Tibial artery (tissue), 4 donors: Measurements from ENCODE around the gene TMEM125.
A peak's percentile ranks its signal among the peaks of the same experiment; 100 is the strongest.

Experiments
- DNase-seq, 2 donors: peaks; one replicate each; pipeline ENCODE4 v3.0.0-alpha.2; 2019
- H3K27ac ChIP-seq, 2 donors: fragments of 200-600 bp; sonication (generic) in 1 of 2; 1 replicate in 1 of 2; 2 replicates in 1 of 2; pipeline ENCODE4 v1.5.1; 2018 to 2019; ENCODE audit warnings: mild to moderate bottlenecking in 1 of 2
- H3K27me3 ChIP-seq, 2 donors: fragments of 200-600 bp; sonication (generic) in 1 of 2; one replicate each; pipeline versions ENCODE4 v1.5.1 to v1.6.0; 2016 to 2019
- H3K36me3 ChIP-seq, 3 donors: fragments of 200-600 bp; sonication (generic) in 2 of 3; one replicate each; pipeline ENCODE4 v1.5.1; 2016 to 2019; ENCODE audit warnings: mild to moderate bottlenecking in 2 of 3
- H3K4me1 ChIP-seq, 4 donors: fragments of 200-600 bp; sonication (generic) in 2 of 4; 1 replicate in 3 of 4; 2 replicates in 1 of 4; pipeline ENCODE4 v1.5.1; 2016 to 2019
- H3K4me3 ChIP-seq, 2 donors: fragments of 200-600 bp; sonication (generic) in 1 of 2; 1 replicate in 1 of 2; 2 replicates in 1 of 2; pipeline ENCODE4 v1.5.1; 2018 to 2019; ENCODE audit warnings: mild to moderate bottlenecking in 2 of 2
- H3K9me3 ChIP-seq, 3 donors: fragments of 200-600 bp; sonication (generic) in 1 of 3; one replicate each; pipeline ENCODE4 v1.5.1; 2016 to 2019
- intact Hi-C: fragments of 100-400 bp; cut with DNase I; formaldehyde crosslinking; loops from one replicate; pipeline ENCODE4 v1.15.0; 2023; ENCODE audit warnings: low total_unique reads
- TF ChIP-seq, protein P1 (sequence below), 2 experiments: fragments of 200-600 bp in 1 of 2; fragments of 450-650 bp in 1 of 2; IDR thresholded peaks; one replicate each; pipeline ENCODE4 v1.5.1; 2017 to 2019; ENCODE audit warnings: antibody characterized with exemption in 2 of 2, mild to moderate bottlenecking in 1 of 2, moderate library complexity in 1 of 2

The TMEM125 gene

DNA sequence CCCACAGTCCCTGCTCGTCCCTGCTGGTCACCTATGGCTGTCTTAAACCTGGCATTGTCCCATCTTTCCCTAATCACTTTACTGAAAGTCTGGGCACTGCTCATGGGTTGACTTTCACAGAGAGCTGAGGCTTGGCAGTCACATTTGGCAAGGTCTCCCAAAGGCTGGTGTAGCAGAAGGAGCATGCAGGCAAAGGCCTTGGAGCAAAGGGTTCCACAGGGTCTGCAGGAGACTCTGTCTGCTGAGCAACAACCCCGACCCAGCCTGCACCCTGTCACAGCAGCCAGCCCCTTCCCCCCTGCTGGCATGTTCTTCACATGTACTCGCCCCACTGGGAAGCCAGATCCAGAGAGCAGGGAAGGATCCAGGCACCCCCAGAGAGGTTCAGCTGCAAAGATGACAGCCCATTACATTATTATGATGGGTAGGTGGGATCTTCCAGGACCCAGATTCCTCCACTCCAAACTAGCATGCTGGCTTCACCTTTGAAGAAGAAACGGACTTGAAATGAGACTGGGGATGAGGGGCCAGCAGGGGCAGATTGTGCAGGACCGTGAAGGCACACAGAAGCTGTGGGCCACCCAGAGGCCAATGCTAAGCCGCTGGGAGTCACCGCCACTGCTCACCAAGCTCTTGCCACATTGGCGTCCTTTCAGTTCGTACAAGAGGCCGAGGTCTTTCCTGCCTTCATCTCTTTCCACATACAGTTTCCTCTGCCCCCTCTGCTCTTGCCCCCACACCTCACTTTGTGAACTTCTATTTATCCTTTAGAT lies 14.2 kb upstream of the TMEM125 start:
- intact Hi-C loops, result no loop called here
- Histone ChIP-seq H3K36me3 (no peaks in the 10 kb centered on the region), H3K4me3 (no peak overlapping the region), H3K9me3 (no peaks in the 10 kb centered on the region), H3K4me1 (no peaks in the 10 kb centered on the region), H3K27me3 (no peaks in the 10 kb centered on the region), H3K27ac (no peak overlapping the region)
- TF ChIP-seq, protein P1, sequence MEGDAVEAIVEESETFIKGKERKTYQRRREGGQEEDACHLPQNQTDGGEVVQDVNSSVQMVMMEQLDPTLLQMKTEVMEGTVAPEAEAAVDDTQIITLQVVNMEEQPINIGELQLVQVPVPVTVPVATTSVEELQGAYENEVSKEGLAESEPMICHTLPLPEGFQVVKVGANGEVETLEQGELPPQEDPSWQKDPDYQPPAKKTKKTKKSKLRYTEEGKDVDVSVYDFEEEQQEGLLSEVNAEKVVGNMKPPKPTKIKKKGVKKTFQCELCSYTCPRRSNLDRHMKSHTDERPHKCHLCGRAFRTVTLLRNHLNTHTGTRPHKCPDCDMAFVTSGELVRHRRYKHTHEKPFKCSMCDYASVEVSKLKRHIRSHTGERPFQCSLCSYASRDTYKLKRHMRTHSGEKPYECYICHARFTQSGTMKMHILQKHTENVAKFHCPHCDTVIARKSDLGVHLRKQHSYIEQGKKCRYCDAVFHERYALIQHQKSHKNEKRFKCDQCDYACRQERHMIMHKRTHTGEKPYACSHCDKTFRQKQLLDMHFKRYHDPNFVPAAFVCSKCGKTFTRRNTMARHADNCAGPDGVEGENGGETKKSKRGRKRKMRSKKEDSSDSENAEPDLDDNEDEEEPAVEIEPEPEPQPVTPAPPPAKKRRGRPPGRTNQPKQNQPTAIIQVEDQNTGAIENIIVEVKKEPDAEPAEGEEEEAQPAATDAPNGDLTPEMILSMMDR (IDR thresholded peaks at IDR 0.05), result no peak
- DNase-seq, result peak in 1 of 2 donors; percentile 53

DNA sequence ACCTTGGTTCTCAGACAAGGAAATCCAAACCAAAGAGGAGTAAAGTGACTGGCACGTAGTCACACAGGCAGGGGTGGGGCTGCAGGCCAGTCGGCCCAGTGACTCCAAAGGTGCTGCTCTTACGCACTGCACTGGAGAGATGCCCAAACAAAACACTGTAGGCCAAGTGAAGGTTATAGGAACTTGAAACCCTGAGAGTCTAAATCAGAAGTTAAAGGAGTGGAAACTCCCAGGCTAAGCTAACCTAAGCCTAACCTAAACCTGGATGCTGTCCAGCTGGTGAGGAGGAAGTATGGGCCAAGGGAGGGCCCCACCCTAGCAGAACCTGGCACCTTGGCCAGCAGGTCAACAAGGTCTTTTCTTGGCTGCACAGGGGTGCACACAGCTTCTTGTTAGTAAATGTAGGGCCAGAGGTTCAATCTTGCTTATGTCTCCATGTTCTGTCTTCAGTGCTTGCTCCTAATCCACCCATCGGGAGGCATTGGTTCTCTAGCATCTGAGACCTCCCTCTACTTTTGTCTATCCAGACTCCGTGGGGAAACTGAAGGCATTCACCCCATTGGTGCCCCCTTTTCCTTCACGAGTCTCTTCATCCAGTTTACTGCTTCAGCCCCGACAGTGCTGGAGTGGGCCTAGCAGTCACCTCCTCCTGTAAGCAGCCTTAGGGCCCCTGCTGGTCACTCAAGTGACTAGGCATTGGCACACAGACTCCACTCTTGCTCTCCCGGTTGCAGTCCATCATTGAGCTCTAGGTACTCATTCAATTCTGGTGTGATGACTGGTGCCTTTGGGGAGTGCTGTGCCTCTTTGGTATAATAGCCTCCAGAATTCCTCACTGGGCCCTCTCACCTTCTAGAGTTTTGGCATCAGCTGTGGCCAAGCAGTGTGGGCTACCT lies 12.9 kb upstream of the TMEM125 start:
- Histone ChIP-seq H3K4me1 (no peaks in the 10 kb centered on the region), H3K9me3 (no peaks in the 10 kb centered on the region), H3K4me3 (no peak overlapping the region), H3K27me3 (no peaks in the 10 kb centered on the region), H3K27ac (no peak overlapping the region), H3K36me3 (no peaks in the 10 kb centered on the region)
- intact Hi-C loops, result no loop called here
- TF ChIP-seq, protein P1 (IDR thresholded peaks at IDR 0.05), result no peak
- peak in 1 of 2 donors; percentile 38 for DNase-seq

DNA sequence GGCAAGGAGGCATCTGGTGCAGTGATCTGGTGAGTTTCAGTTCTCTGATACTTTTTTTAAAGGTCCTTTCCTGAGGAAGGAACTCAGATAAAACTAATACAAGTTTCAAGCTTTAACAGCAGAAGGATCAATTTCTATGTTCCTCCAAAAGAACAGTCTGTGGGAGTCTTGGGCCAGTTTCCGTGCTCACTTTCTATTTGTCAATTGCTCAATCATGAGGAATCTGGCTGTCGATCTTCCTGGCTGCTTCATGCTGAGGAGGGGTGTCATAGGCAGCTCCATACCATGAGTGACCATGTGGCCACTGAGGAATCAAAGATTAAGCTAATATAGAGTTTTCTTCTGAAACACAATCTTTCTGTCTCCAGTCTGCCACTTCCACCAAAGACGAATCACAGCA lies 11.4 kb upstream of the TMEM125 start:
- Histone ChIP-seq H3K4me1 (no peaks in the 10 kb centered on the region), H3K27ac (no peak overlapping the region), H3K27me3 (no peaks in the 10 kb centered on the region), H3K9me3 (no peaks in the 10 kb centered on the region), H3K36me3 (no peaks in the 10 kb centered on the region), H3K4me3 (no peak overlapping the region)
- no peak for DNase-seq
- intact Hi-C loops, result no loop called here
- TF ChIP-seq, protein P1 (IDR thresholded peaks at IDR 0.05), result no peak

DNA sequence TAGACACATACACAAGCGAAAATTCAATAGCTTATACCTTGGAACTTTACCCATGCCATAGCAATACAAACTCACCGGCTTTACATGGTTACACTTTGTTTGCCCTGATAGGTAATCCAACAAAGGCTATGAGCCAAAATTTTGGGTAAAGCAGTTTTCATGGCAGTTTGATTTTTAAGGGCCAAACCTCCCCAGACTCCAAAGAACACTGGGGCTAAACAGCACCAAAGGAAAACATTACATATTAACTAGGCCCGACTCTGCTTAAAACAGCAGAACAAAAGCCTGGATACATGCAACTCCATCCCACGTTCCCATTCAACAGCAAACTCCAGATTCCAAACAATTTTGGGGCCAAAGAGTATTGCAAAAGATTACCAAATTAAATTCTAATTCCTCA lies 4.4 kb upstream of the TMEM125 start:
- Histone ChIP-seq H3K27ac (no peak overlapping the region), H3K9me3 (no peaks in the 10 kb centered on the region), H3K4me1 (peaks cover 0 to 3% (median 0%) of the 10 kb centered on the region in 4 donors), H3K27me3 (peaks cover 0 to 14% of the 10 kb centered on the region in 2 donors), H3K36me3 (no peaks in the 10 kb centered on the region), H3K4me3 (no peak overlapping the region)
- TF ChIP-seq, protein P1 (IDR thresholded peaks at IDR 0.05), result no peak
- intact Hi-C loops, result no loop called here
- DNase-seq, result no peak

DNA sequence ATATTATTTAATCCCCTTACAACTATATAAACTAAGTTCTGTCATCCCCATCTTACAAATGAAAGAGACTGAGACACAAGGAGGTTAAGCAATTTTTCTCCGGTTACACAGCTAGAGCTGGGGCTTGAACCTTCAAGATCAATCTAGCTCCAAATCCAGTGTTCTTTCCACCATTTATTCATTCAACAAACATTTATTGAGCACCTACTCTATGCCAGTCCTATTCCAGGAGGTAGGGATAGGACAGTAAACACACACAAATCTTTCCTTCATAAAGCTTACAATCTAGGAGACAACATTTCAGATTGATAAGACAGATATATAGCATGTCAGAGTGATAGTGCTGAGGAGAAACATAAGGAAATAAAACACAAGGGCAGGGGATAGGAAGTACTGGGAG lies 2.9 kb upstream of the TMEM125 start:
- intact Hi-C loops, result no loop called here
- DNase-seq, result no peak
- no peak overlapping the region for H3K27ac ChIP-seq
- TF ChIP-seq, protein P1 (IDR thresholded peaks at IDR 0.05), result no peak
- no peaks in the 10 kb centered on the region for H3K36me3 ChIP-seq
- no peaks in the 10 kb centered on the region for H3K9me3 ChIP-seq
- no peak overlapping the region for H3K4me3 ChIP-seq
- H3K4me1 ChIP-seq, result peaks cover 0 to 15% (median 0%) of the 10 kb centered on the region in 4 donors
- peaks cover 0 to 22% of the 10 kb centered on the region in 2 donors for H3K27me3 ChIP-seq
